Activated effector memory CD4-positive, alpha-beta T cell treated with Interleukin-2 at 50 U/mL for 16 hours (primary cell): ENCODE results near the gene MLEC.
"Not testable (repeated sequence)": the region's sequence is repeated elsewhere in the genome, so short reads cannot be mapped to it uniquely, and the experiment has no call there.

Source experiments
- DNase-seq: peaks from one replicate; pipeline ENCODE4 v3.0.0-alpha.2; 2020

The MLEC gene

GRCh38 chr12:120663741-120664140 lies 23.2 kb upstream of the MLEC start:
- DNase-seq = no peak

GRCh38 chr12:120666571-120667390 lies 20.2 kb upstream of the MLEC start:
- no peak for DNase-seq

- DNase-seq = no peak
Measured at GRCh38 chr12:120668091-120668867, 18.7 kb upstream of the MLEC start.

- no peak for DNase-seq
Measured at GRCh38 chr12:120668868-120669840, 17.8 kb upstream of the MLEC start.

GRCh38 chr12:120670237-120670636 lies 16.7 kb upstream of the MLEC start:
- not testable (repeated sequence) for DNase-seq

- no peak for DNase-seq
Measured at GRCh38 chr12:120670667-120671066, 16.3 kb upstream of the MLEC start.

- DNase-seq = no peak
Measured at GRCh38 chr12:120674097-120674636, 12.8 kb upstream of the MLEC start.

- DNase-seq = no peak
Measured at GRCh38 chr12:120677765-120678473, 9.0 kb upstream of the MLEC start.

GRCh38 chr12:120678572-120678971 lies 8.4 kb upstream of the MLEC start:
- DNase-seq = no peak

- DNase-seq = no peak
Measured at GRCh38 chr12:120680165-120680738, 6.7 kb upstream of the MLEC start.

GRCh38 chr12:120684523-120684932 lies 2.4 kb upstream of the MLEC start:
- no peak for DNase-seq

- DNase-seq = no peak
Measured at GRCh38 chr12:120685522-120685921, 1.4 kb upstream of the MLEC start.

- peak; percentile 94 for DNase-seq
Measured at GRCh38 chr12:120686151-120686689, 729 bp upstream of the MLEC start.

GRCh38 chr12:120687578-120688289 lies 785 bp downstream of the MLEC start:
- DNase-seq = peak; percentile 4

- DNase-seq = no peak
Measured at GRCh38 chr12:120688527-120689071, 1.6 kb downstream of the MLEC start.

- DNase-seq = no peak
Measured at GRCh38 chr12:120689397-120690082, 2.6 kb downstream of the MLEC start.

GRCh38 chr12:120690083-120690450 lies 3.1 kb downstream of the MLEC start:
- DNase-seq = no peak

GRCh38 chr12:120690978-120691377 lies 4.0 kb downstream of the MLEC start:
- no peak for DNase-seq

GRCh38 chr12:120692524-120693033 lies 5.6 kb downstream of the MLEC start:
- DNase-seq = no peak
